NK-92 (cell line): ENCODE measurements around the gene RALBP1.

Experiments used
- DNase-seq: peaks from one replicate; lab custom pipeline; 2025; ENCODE audit not compliant: unreplicated experiment; lab: John Stamatoyannopoulos, UW

RALBP1 gene

GRCh38 chr18:9507565-9508088, 32.3 kb downstream of the RALBP1 start:
- DNase-seq = no peak

GRCh38 chr18:9508446-9509025, 33.2 kb downstream of the RALBP1 start:
- DNase-seq = no peak

- no peak for DNase-seq
Measured at GRCh38 chr18:9513971-9514512, 38.7 kb downstream of the RALBP1 start.

- no peak for DNase-seq
Measured at GRCh38 chr18:9516437-9517064, 41.2 kb downstream of the RALBP1 start.

- no peak for DNase-seq
Measured at GRCh38 chr18:9517869-9518268, 42.6 kb downstream of the RALBP1 start.

GRCh38 chr18:9519399-9519798, 44.1 kb downstream of the RALBP1 start:
- no peak for DNase-seq

- no peak for DNase-seq
Measured at GRCh38 chr18:9520666-9521065, 45.4 kb downstream of the RALBP1 start.

GRCh38 chr18:9521770-9522169, 46.5 kb downstream of the RALBP1 start:
- DNase-seq = no peak

- DNase-seq = no peak
Measured at GRCh38 chr18:9522952-9523351, 47.6 kb downstream of the RALBP1 start.

- DNase-seq = no peak
Measured at GRCh38 chr18:9526458-9526857, 51.1 kb downstream of the RALBP1 start.

- no peak for DNase-seq
Measured at GRCh38 chr18:9530226-9531009, 55.1 kb downstream of the RALBP1 start.

GRCh38 chr18:9531791-9532410, 56.6 kb downstream of the RALBP1 start:
- DNase-seq = no peak

- DNase-seq = no peak
Measured at GRCh38 chr18:9534844-9535243, 59.5 kb downstream of the RALBP1 start.

GRCh38 chr18:9535430-9535991, 60.2 kb downstream of the RALBP1 start:
- no peak for DNase-seq

GRCh38 chr18:9536354-9537152, 61.2 kb downstream of the RALBP1 start:
- no peak for DNase-seq

GRCh38 chr18:9537677-9538076, 62.4 kb downstream of the RALBP1 start:
- DNase-seq = no peak

GRCh38 chr18:9539283-9539682, 64.0 kb downstream of the RALBP1 start:
- DNase-seq = no peak

GRCh38 chr18:9539938-9540337, 64.6 kb downstream of the RALBP1 start:
- DNase-seq = no peak

- no peak for DNase-seq
Measured at GRCh38 chr18:9542924-9543323, 67.6 kb downstream of the RALBP1 start.

GRCh38 chr18:9545029-9545428, 69.7 kb downstream of the RALBP1 start:
- DNase-seq = no peak
